ENCODE data around the gene GALNT9. TPM values are rescaled to one million over a fixed set of nuclear protein-coding genes. Genes with fewer than 3 reads are reported as not detected.
A peak's percentile ranks its signal among the peaks of the same experiment; 100 is the strongest.

Gene GALNT9
- total and polyA plus RNA-seq, 7 donors = 0.28 to 5.0 (median 2.8) TPM; not detected in 2

DNA sequence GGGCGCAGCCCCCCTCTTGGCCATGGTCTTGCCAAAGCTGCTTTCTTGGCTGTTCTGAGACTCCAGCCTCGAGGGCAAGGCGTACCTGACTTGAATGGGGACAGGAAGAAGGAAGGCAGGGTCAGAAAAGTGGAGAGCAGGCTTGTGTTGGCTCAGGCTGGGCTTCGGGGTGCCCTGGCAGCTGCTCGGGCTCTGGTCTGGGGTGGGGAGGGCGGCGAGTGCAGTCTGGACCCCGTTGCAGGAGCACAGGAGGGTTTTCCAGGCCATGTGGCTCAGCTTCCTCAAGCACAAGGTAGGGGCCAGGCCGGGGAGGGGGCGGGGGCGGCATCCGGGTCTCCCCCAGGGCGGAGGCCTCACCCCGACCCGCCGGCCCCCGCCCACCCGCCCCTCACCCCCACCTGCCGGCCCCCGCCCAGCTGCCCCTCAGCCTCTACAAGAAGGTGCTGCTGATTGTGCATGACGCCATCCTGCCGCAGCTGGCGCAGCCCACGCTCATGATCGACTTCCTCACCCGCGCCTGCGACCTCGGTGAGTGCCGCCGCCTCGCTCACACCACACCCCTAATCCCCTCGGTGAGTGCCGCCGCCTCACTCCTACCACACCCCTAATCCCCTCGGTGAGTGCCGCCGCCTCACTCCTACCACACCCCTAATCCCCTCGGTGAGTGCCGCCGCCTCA is 180.9 kb downstream of the GALNT9 start:
- peak; percentile 52 for DNase-seq
- 89 to 91% methylated on average over 35 of the region's 41 CpGs for WGBS, 2 donors
- H3K36me3 ChIP-seq = peaks cover 8 to 41% (median 16%) of the 10 kb centered on the region in 4 donors
- intact Hi-C loops (cut with DNase I) = loop anchor here (10.0 kb wide), 1 partner anchor 346 kb away; the partner anchor contains the start of gene FBRSL1
- H3K27me3 ChIP-seq = no peaks in the 10 kb centered on the region
- peaks cover 0 to 16% (median 12%) of the 10 kb centered on the region in 4 donors for H3K4me1 ChIP-seq
- no peak overlapping the region for H3K27ac ChIP-seq
- TF ChIP-seq POLR2AphosphoS5 (IDR thresholded peaks at IDR 0.05) = no peak
- TF ChIP-seq EP300 (IDR thresholded peaks at IDR 0.05) = no peak
- no peak for TF ChIP-seq POLR2A (IDR thresholded peaks at IDR 0.05)
- TF ChIP-seq, protein P1, sequence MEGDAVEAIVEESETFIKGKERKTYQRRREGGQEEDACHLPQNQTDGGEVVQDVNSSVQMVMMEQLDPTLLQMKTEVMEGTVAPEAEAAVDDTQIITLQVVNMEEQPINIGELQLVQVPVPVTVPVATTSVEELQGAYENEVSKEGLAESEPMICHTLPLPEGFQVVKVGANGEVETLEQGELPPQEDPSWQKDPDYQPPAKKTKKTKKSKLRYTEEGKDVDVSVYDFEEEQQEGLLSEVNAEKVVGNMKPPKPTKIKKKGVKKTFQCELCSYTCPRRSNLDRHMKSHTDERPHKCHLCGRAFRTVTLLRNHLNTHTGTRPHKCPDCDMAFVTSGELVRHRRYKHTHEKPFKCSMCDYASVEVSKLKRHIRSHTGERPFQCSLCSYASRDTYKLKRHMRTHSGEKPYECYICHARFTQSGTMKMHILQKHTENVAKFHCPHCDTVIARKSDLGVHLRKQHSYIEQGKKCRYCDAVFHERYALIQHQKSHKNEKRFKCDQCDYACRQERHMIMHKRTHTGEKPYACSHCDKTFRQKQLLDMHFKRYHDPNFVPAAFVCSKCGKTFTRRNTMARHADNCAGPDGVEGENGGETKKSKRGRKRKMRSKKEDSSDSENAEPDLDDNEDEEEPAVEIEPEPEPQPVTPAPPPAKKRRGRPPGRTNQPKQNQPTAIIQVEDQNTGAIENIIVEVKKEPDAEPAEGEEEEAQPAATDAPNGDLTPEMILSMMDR (IDR thresholded peaks at IDR 0.05) = no peak
- H3K4me3 ChIP-seq = no peak overlapping the region
- no peaks in the 10 kb centered on the region for H3K9me3 ChIP-seq

DNA sequence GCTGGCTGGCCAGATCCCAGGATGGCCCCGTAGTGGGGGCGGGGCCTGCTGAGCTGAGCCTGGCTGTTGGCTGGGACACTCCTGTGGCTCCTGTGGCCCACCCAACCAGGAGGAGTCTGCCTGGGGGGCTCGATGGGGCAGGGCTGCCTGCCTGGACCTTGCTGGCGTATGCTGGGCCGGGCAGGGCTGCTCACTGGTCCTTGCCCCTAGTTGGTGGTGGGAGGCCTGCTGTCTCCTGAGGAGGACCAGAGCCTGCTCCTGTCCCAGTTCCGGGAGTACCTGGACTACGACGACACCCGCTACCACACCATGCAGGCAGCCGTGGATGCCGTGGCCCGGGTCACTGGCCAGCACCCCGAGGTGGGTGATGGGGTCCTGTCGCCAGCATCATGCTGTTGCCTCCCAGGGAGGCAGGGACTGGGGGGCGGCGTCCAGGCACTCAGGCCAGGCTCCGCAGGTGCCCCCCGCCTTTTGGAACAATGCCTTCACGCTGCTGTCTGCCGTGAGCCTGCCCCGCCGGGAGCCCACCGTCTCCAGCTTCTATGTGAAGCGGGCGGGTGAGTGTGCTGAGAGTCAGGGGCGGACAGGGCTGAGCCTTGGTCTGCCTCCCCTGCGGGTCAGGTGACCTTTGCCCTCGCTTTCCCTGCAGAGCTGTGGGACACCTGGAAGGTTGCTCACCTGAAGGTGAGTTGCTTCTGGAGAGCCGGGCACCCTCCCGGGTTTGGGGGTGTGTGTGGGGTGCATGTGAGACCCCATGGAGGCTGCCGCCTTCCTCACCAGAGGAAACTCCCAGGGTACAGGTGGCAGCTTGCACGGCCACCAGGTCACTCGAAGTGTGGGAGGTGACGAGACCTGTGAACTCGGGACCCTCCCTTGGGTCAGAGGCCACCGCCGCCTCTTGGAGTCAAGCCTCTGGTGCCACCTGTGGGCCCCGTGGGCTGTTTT is 181.7 kb downstream of the GALNT9 start:
- peak; percentile 60 for DNase-seq
- H3K27me3 ChIP-seq = no peaks in the 10 kb centered on the region
- intact Hi-C loops (cut with DNase I) = loop anchor here (10.0 kb wide), 1 partner anchor 347 kb away; the partner anchor contains the start of gene FBRSL1
- no peaks in the 10 kb centered on the region for H3K9me3 ChIP-seq
- WGBS, 2 donors = 92 to 93% methylated on average over 38 of the region's 38 CpGs
- H3K27ac ChIP-seq = no peak overlapping the region
- no peak overlapping the region for H3K4me3 ChIP-seq
- no peak for TF ChIP-seq EP300 (IDR thresholded peaks at IDR 0.05)
- no peak for TF ChIP-seq POLR2AphosphoS5 (IDR thresholded peaks at IDR 0.05)
- TF ChIP-seq, protein P1 (IDR thresholded peaks at IDR 0.05) = no peak
- no peak for TF ChIP-seq POLR2A (IDR thresholded peaks at IDR 0.05)
- peaks cover 0 to 24% (median 20%) of the 10 kb centered on the region in 4 donors for H3K4me1 ChIP-seq
- H3K36me3 ChIP-seq = peaks cover 8 to 41% (median 16%) of the 10 kb centered on the region in 4 donors

DNA sequence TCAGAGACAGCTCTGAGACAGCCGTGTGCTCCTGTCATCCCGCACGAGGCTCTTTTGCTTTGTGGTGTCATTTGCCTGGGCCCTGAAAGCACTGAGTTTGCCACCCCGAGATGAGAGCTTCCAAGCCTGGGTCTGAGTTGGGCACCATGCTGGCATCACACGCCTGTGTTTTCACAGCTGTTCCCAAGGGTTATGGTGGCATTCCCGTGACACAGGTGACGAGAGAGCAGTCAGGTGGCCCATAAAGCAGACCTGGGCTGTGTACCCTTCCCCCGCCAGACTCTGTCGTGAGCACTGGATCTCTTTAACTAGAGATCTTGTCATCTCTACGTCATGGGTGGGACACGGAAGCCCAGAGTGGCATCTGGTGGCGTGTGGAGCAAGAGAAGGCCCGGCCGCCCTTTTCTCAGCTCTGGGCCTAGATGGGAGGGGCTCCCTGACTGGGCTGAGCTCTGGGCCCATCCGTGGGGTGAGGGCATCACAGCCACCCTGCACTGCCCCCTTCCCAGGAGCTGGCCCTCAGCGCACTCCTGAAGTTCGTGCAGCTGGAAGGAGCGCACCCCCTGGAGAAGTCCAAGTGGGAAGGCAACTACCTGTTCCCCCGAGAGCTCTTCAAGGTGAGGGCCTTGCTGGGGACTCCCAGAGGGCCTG is 182.5 kb downstream of the GALNT9 start:
- Histone ChIP-seq H3K36me3 (peaks cover 11 to 41% (median 14%) of the 10 kb centered on the region in 4 donors), H3K4me3 (no peak overlapping the region), H3K9me3 (no peaks in the 10 kb centered on the region), H3K4me1 (peaks cover 0 to 30% (median 25%) of the 10 kb centered on the region in 4 donors), H3K27me3 (no peaks in the 10 kb centered on the region), H3K27ac (no peak overlapping the region)
- TF ChIP-seq, protein P1 (IDR thresholded peaks at IDR 0.05) = no peak
- TF ChIP-seq POLR2A (IDR thresholded peaks at IDR 0.05) (no peak), EP300 (IDR thresholded peaks at IDR 0.05) (no peak), POLR2AphosphoS5 (IDR thresholded peaks at IDR 0.05) (no peak)
- peak; percentile 62 for DNase-seq
- intact Hi-C loops (cut with DNase I) = loop anchor here (10.0 kb wide), 1 partner anchor 348 kb away; the partner anchor contains the start of gene FBRSL1
- 86 to 92% methylated on average over 19 of the region's 19 CpGs for WGBS, 2 donors

Small RNA genes within 50 kb of the gene (small RNA-seq; reads per million reads assigned to genes)
- 0 reads per million in 3 donors for gene AC138466.3

Other genes with a start within 250 kb of the GALNT9 start
- gene DDX51, start 185.3 kb downstream of the GALNT9 start, total RNA-seq = 10 to 100 TPM in 1 of 4 donors, 1 to 10 TPM in 3; 6.8 to 13.7 (median 8.5) TPM
- 10 to 100 TPM in 1 of 3 donors, 1 to 10 TPM in 2; 3.9 to 22.4 (median 4.8) TPM for gene DDX51, start 185.3 kb downstream of the GALNT9 start, polyA plus RNA-seq
- 1 to 10 TPM; 5.4 to 9.4 (median 7.5) TPM for gene NOC4L, start 185.1 kb downstream of the GALNT9 start, total RNA-seq
- gene NOC4L, start 185.1 kb downstream of the GALNT9 start, polyA plus RNA-seq = 10 to 100 TPM; 11.4 to 34.9 (median 13.2) TPM
- gene FBRSL1, start 160.6 kb upstream of the GALNT9 start, total RNA-seq = 10 to 100 TPM in 2 of 4 donors, 1 to 10 TPM in 2; 3.9 to 14.7 (median 7.7) TPM
- gene FBRSL1, start 160.6 kb upstream of the GALNT9 start, polyA plus RNA-seq = 10 to 100 TPM in 2 of 3 donors, 1 to 10 TPM in 1; 8.4 to 37.0 (median 10.6) TPM

Measured in sigmoid colon (tissue), 7 donors.